GM21447 (cell line): ENCODE measurements around the gene KRT24.

Experiments
- ATAC-seq: cut with Tn5 transposase; IDR thresholded peaks from one replicate; pipeline ENCODE4 v1.9.1; 2021; ENCODE audit not compliant: unreplicated experiment

KRT24 gene

GRCh38 chr17:40695874-40696472 lies 7.6 kb downstream of the KRT24 start:
- no peak for ATAC-seq

- no peak for ATAC-seq
Observed at GRCh38 chr17:40694584-40694983, 9.0 kb downstream of the KRT24 start.

- ATAC-seq, result no peak
Observed at GRCh38 chr17:40687106-40687505, 16.4 kb downstream of the KRT24 start.

- ATAC-seq, result no peak
Observed at GRCh38 chr17:40686192-40686591, 17.4 kb downstream of the KRT24 start.

GRCh38 chr17:40680998-40681397 lies 22.6 kb downstream of the KRT24 start:
- ATAC-seq, result no peak

- no peak for ATAC-seq
Observed at GRCh38 chr17:40679523-40679907, 24.0 kb downstream of the KRT24 start.

- ATAC-seq, result no peak
Observed at GRCh38 chr17:40678902-40679522, 24.5 kb downstream of the KRT24 start.

- no peak for ATAC-seq
Observed at GRCh38 chr17:40675905-40676304, 27.6 kb downstream of the KRT24 start.

- ATAC-seq, result no peak
Observed at GRCh38 chr17:40672654-40673053, 30.9 kb downstream of the KRT24 start.

GRCh38 chr17:40671282-40671681 lies 32.3 kb downstream of the KRT24 start:
- no peak for ATAC-seq

- no peak for ATAC-seq
Observed at GRCh38 chr17:40666331-40666730, 37.2 kb downstream of the KRT24 start.

GRCh38 chr17:40664582-40665333 lies 38.8 kb downstream of the KRT24 start, which contains the start of gene KRT222:
Gene KRT222 (minus strand): TSS chr17:40665177. CDS start chr17:40665099, 78 bp downstream.
- ATAC-seq, result no peak

- ATAC-seq, result no peak
Observed at GRCh38 chr17:40663252-40663651, 40.3 kb downstream of the KRT24 start.

GRCh38 chr17:40659911-40660310 lies 43.6 kb downstream of the KRT24 start:
- ATAC-seq, result no peak

GRCh38 chr17:40658396-40658795 lies 45.2 kb downstream of the KRT24 start:
- ATAC-seq, result no peak

- no peak for ATAC-seq
Observed at GRCh38 chr17:40651939-40652338, 51.6 kb downstream of the KRT24 start.

GRCh38 chr17:40648384-40648968 lies 55.1 kb downstream of the KRT24 start:
- peak; percentile 28 for ATAC-seq
